BLaER1 treated with 17β-estradiol and CSF1 and Interleukin-3, amounts not matched to agents 10 nM and 100 nM (cell line): Measurements from ENCODE around the gene SPRR1A.
A peak's percentile ranks its signal among the peaks of the same experiment; 100 is the strongest.

Source experiments
- H3K27ac ChIP-seq, 11 experiments: shearing (Covaris generic); formaldehyde crosslinking; 2 replicates each; pipeline ENCODE4 v1.8.1; 2022
- H3K27me3 ChIP-seq, 11 experiments: shearing (Covaris generic); formaldehyde crosslinking; 2 replicates each; pipeline ENCODE4 v1.8.1; 2022
- H3K36me3 ChIP-seq, 11 experiments: shearing (Covaris generic); formaldehyde crosslinking; 2 replicates each; pipeline ENCODE4 v1.8.1; 2022
- H3K4me1 ChIP-seq, 10 experiments: shearing (Covaris generic); formaldehyde crosslinking; 2 replicates each; pipeline ENCODE4 v1.8.1; 2022
- H3K4me2 ChIP-seq, 11 experiments: shearing (Covaris generic); formaldehyde crosslinking; 2 replicates each; pipeline ENCODE4 v1.8.1; 2022
- H3K4me3 ChIP-seq, 10 experiments: shearing (Covaris generic); formaldehyde crosslinking; 2 replicates each; pipeline ENCODE4 v1.8.1; 2022
- H3K9ac ChIP-seq, 11 experiments: shearing (Covaris generic); formaldehyde crosslinking; 2 replicates each; pipeline ENCODE4 v1.8.1; 2022
- H3K9me3 ChIP-seq, 11 experiments: shearing (Covaris generic); formaldehyde crosslinking; replicated peaks in 1 of 11; 2 replicates each; pipeline ENCODE4 v1.8.1; 2022
- H4K20me1 ChIP-seq, 11 experiments: shearing (Covaris generic); formaldehyde crosslinking; 2 replicates each; pipeline ENCODE4 v1.8.1; 2022
- Cebpa-rat ChIP-seq, 11 experiments: shearing (Covaris generic); IDR thresholded peaks; 2 replicates each; pipeline ENCODE4 v1.8.1; 2022

Gene SPRR1A

DNA sequence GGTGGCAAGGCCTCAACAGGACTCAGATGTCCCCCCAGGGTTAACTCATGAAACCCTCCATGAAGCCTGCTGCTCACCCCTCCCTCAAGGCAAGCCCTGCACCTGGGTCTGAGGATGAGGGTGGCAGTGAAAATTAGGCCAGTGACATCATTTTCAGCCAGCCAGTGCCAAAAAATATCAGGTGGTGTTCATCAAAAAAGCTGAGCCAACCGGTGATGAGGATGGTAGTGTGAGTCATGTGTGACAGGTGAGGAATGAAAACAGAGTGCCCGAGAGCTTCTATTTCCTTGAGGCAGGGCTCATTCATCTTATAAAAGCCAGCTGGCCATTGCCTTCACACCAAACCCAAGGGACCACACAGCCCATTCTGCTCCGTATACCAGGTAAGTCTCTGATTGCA is at the start of gene SPRR1A:
Gene SPRR1A, plus strand, starts transcription at position 339 of the 400 bp plus-strand sequence. CDS start 1,150 bp downstream, outside the sequence.
- Histone ChIP-seq H4K20me1 (no peaks in the 10 kb centered on the region), H3K9me3 (peaks cover 0 to 10% (median 0%) of the 10 kb centered on the region in 11 experiments; a peak in 3 of 22 replicates), H3K4me1 (peaks cover 0 to 17% (median 9%) of the 10 kb centered on the region in 10 experiments; a peak in 14 of 20 replicates), H3K4me2 (peak within 1 kb of the TSS in 8 of 11 experiments; percentile 21 to 67 (median 52); a peak in 15 of 22 replicates), H3K9ac (0 out of 22 replicates have a peak within 1 kb of the TSS, but pooled peaks of 1 of the 11 experiments have one; percentile 11), H3K36me3 (no peaks in the 10 kb centered on the region), H3K27me3 (no peaks in the 10 kb centered on the region), H3K27ac (no peak within 1 kb of the TSS), H3K4me3 (no peak within 1 kb of the TSS)
- TF ChIP-seq Cebpa-rat (IDR thresholded peaks at IDR 0.05), result no peak

DNA sequence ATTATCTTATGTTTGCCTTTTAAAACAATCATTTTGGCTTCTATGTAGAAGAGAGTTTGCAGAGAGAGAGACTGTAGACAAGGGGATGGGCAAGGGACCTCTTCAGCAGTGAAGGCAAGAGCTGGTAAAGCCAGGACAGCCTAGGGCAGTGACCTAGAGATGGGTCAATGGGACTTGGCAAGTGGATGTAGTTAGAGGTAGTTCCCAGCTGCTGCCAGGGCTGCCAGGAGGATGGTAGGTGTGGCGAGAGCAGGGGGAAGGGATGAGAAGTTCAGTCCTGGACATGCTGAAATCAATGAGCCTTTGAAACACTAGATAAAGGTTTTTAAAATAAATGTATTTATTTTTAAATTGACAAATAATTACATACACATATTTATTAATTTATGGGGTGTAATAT is 43.3 kb upstream of the SPRR1A start:
- Histone ChIP-seq H3K27me3 (no peaks in the 10 kb centered on the region), H3K4me1 (no peaks in the 10 kb centered on the region), H3K27ac (no peak overlapping the region), H3K9me3 (no peaks in the 10 kb centered on the region), H3K4me3 (no peak overlapping the region), H3K4me2 (no peak overlapping the region), H3K9ac (no peak overlapping the region), H3K36me3 (no peaks in the 10 kb centered on the region), H4K20me1 (no peaks in the 10 kb centered on the region)
- TF ChIP-seq Cebpa-rat (IDR thresholded peaks at IDR 0.05), result no peak

GRCh38 chr1:152941037-152941711 is 42.7 kb upstream of the SPRR1A start:
- Histone ChIP-seq H3K9me3 (no peaks in the 10 kb centered on the region), H4K20me1 (no peaks in the 10 kb centered on the region), H3K4me1 (no peaks in the 10 kb centered on the region), H3K9ac (no peak overlapping the region), H3K4me3 (no peak overlapping the region), H3K36me3 (no peaks in the 10 kb centered on the region), H3K27me3 (no peaks in the 10 kb centered on the region), H3K27ac (no peak overlapping the region), H3K4me2 (no peak overlapping the region)
- TF ChIP-seq Cebpa-rat (IDR thresholded peaks at IDR 0.05), result no peak

GRCh38 chr1:152942161-152942560 is 41.7 kb upstream of the SPRR1A start:
- Histone ChIP-seq H4K20me1 (no peaks in the 10 kb centered on the region), H3K36me3 (no peaks in the 10 kb centered on the region), H3K27ac (no peak overlapping the region), H3K9ac (no peak overlapping the region), H3K9me3 (no peaks in the 10 kb centered on the region), H3K27me3 (no peaks in the 10 kb centered on the region), H3K4me2 (no peak overlapping the region), H3K4me3 (no peak overlapping the region), H3K4me1 (no peaks in the 10 kb centered on the region)
- TF ChIP-seq Cebpa-rat (IDR thresholded peaks at IDR 0.05), result no peak

GRCh38 chr1:152946248-152946647 is 37.6 kb upstream of the SPRR1A start:
- Histone ChIP-seq H3K9ac (no peak overlapping the region), H3K9me3 (no peaks in the 10 kb centered on the region), H4K20me1 (no peaks in the 10 kb centered on the region), H3K4me3 (no peak overlapping the region), H3K4me1 (no peaks in the 10 kb centered on the region), H3K27ac (no peak overlapping the region), H3K27me3 (no peaks in the 10 kb centered on the region), H3K36me3 (no peaks in the 10 kb centered on the region), H3K4me2 (no peak overlapping the region)
- no peak for TF ChIP-seq Cebpa-rat (IDR thresholded peaks at IDR 0.05)

GRCh38 chr1:152946651-152947256 is 37.1 kb upstream of the SPRR1A start, which contains the start of gene SPRR5:
Gene SPRR5 (plus strand): TSS chr1:152947206. CDS start chr1:152948555, 1,349 bp downstream.
- no peak within 1 kb of the TSS for H3K27ac ChIP-seq
- no peaks in the 10 kb centered on the region for H4K20me1 ChIP-seq

DNA sequence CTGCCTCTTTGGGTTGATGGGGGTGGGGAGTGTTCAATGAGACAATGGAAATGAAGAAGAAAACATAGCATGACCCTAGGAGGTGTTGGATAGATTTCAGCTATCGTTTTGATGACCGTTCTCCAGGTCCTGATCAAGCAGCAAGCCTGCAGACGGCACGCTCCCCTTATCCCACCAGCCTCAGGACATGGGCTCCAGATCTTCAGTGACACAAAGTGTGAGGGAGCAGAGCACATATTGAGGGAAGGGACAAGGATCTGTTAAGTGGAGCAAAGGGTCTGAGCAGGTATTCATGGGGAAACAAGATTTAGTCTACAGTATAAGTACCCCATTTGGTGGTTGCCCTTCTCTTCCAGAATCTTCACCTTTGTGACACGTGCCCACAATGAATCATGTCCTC is 32.2 kb upstream of the SPRR1A start:
- no peak overlapping the region for H3K27ac ChIP-seq
- H3K4me2 ChIP-seq, result no peak overlapping the region
- H3K27me3 ChIP-seq, result no peaks in the 10 kb centered on the region
- no peaks in the 10 kb centered on the region for H3K36me3 ChIP-seq
- no peaks in the 10 kb centered on the region for H3K4me1 ChIP-seq
- H3K9ac ChIP-seq, result no peak overlapping the region
- no peaks in the 10 kb centered on the region for H3K9me3 ChIP-seq
- no peak for TF ChIP-seq Cebpa-rat (IDR thresholded peaks at IDR 0.05)
- no peak overlapping the region for H3K4me3 ChIP-seq
- no peaks in the 10 kb centered on the region for H4K20me1 ChIP-seq

More at GRCh38 chr1:152946651-152947256, 37.1 kb upstream of the SPRR1A start, which contains the start of gene SPRR5:
- no peak within 1 kb of the TSS for H3K4me2 ChIP-seq
- no peaks in the 10 kb centered on the region for H3K9me3 ChIP-seq
- no peak within 1 kb of the TSS for H3K9ac ChIP-seq
- H3K4me1 ChIP-seq, result no peaks in the 10 kb centered on the region
- no peaks in the 10 kb centered on the region for H3K27me3 ChIP-seq
- no peaks in the 10 kb centered on the region for H3K36me3 ChIP-seq
- no peak for TF ChIP-seq Cebpa-rat (IDR thresholded peaks at IDR 0.05)
- no peak within 1 kb of the TSS for H3K4me3 ChIP-seq

DNA sequence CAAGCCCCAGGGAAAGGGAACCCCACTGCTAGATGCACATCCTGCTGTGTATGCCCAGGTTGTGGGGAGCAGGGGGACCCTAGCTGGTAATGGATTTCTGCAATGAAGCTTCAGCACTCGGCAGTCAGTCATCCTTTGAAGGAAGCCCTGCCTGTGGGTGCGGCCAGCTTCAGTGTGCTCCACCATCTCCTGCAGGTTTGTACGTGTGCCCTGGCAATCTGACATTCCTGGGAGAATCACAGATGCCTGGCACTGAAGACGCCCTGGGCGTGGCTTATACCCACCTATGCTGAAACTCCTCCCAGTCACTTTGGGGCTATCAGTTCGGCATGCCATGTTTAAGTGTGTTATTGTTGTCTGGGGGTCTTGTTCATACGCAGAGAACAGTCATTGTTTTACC is 30.1 kb upstream of the SPRR1A start:
- Histone ChIP-seq H3K4me3 (no peak overlapping the region), H3K27ac (no peak overlapping the region), H4K20me1 (no peaks in the 10 kb centered on the region), H3K9ac (no peak overlapping the region), H3K4me1 (peaks cover 0 to 6% (median 0%) of the 10 kb centered on the region in 10 experiments; a peak in 5 of 20 replicates), H3K4me2 (no peak overlapping the region), H3K27me3 (no peaks in the 10 kb centered on the region), H3K36me3 (no peaks in the 10 kb centered on the region), H3K9me3 (peaks cover 0 to 12% (median 5%) of the 10 kb centered on the region in 11 experiments; a peak in 7 of 22 replicates)
- TF ChIP-seq Cebpa-rat (IDR thresholded peaks at IDR 0.05), result no peak

GRCh38 chr1:152954436-152954835 is 29.4 kb upstream of the SPRR1A start:
- H3K27me3 ChIP-seq, result no peaks in the 10 kb centered on the region
- no peaks in the 10 kb centered on the region for H3K36me3 ChIP-seq
- no peak for TF ChIP-seq Cebpa-rat (IDR thresholded peaks at IDR 0.05)
- H3K4me3 ChIP-seq, result no peak overlapping the region
- H3K9me3 ChIP-seq, result peaks cover 0 to 12% (median 5%) of the 10 kb centered on the region in 11 experiments; a peak in 7 of 22 replicates
- no peak overlapping the region for H3K27ac ChIP-seq
- no peak overlapping the region for H3K4me2 ChIP-seq
- H3K4me1 ChIP-seq, result peaks cover 0 to 13% (median 3%) of the 10 kb centered on the region in 10 experiments; a peak in 13 of 20 replicates
- H3K9ac ChIP-seq, result no peak overlapping the region
- H4K20me1 ChIP-seq, result no peaks in the 10 kb centered on the region
